Measurements from ENCODE around the gene DDN.

DNA sequence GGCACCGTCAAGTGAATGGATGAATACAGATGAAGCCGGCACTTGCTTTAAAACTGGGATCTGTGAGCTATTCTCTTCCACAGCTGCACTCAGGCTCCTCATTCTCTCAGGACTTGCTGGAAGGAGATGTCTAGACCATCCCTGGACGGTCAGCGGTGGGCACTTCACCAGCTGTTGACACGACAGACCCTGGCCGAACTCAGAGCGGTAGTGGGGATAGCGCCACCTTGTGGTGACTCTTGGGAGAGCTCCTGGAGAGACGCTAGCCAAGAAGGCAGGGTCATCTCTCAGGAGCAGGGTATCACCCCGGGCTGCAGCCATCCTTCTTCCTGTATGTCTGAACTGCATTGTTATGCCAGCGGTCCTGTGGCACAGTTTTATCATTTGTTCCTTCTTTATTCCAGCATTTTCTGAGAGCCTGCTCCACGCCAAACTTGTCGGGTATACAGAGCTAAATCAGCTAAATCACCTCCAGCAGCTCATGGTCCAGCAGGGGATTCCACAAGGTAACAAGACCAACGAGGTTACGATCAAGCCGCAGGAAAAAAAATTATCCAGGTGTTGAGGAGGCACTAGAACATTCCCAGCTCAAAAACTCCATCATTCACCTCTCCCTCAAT lies 11.0 kb downstream of the DDN start:
- TF ChIP-seq POLR2AphosphoS5 (IDR thresholded peaks at IDR 0.05) (no peak), EP300 (IDR thresholded peaks at IDR 0.05) (no peak)
- TF ChIP-seq, protein P1, sequence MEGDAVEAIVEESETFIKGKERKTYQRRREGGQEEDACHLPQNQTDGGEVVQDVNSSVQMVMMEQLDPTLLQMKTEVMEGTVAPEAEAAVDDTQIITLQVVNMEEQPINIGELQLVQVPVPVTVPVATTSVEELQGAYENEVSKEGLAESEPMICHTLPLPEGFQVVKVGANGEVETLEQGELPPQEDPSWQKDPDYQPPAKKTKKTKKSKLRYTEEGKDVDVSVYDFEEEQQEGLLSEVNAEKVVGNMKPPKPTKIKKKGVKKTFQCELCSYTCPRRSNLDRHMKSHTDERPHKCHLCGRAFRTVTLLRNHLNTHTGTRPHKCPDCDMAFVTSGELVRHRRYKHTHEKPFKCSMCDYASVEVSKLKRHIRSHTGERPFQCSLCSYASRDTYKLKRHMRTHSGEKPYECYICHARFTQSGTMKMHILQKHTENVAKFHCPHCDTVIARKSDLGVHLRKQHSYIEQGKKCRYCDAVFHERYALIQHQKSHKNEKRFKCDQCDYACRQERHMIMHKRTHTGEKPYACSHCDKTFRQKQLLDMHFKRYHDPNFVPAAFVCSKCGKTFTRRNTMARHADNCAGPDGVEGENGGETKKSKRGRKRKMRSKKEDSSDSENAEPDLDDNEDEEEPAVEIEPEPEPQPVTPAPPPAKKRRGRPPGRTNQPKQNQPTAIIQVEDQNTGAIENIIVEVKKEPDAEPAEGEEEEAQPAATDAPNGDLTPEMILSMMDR (IDR thresholded peaks at IDR 0.05) = peak in 3 of 4 experiments; percentile 46 to 80 (median 72)
